Subcutaneous adipose tissue (tissue), 4 donors: ENCODE data around the gene CALD1. TPM values are rescaled to one million over a fixed set of nuclear protein-coding genes. Genes with fewer than 3 reads are reported as not detected.

Source experiments
- CTCF ChIP-seq: fragments of 450-650 bp; IDR thresholded peaks from one replicate; pipeline ENCODE4 v1.5.1; 2016; ENCODE audit warnings: low read depth, mild to moderate bottlenecking, control low read depth, antibody characterized with exemption, moderate library complexity
- total RNA-seq, 4 donors: library from RNA; depleted of rRNA; stranded (reverse); fragments of >200 nt; gene quantifications; one replicate each; pipeline ENCODE4 v1.1.0, GENCODE V29; 2016

CALD1 gene
- total RNA-seq, 4 donors from 2014 or later, result 142 to 278 (median 240) TPM

- no peak for TF ChIP-seq CTCF
These were observed 6.3 kb upstream of the CALD1 start for GRCh38 chr7:134773164-134773563.

- TF ChIP-seq CTCF, result no peak
These were observed 5.3 kb upstream of the CALD1 start for GRCh38 chr7:134774119-134774518.

GRCh38 chr7:134777470-134777869, 2.0 kb upstream of the CALD1 start:
- TF ChIP-seq CTCF, result no peak

GRCh38 chr7:134777908-134778580, 1.4 kb upstream of the CALD1 start:
- no peak for TF ChIP-seq CTCF

GRCh38 chr7:134779741-134780065, 269 bp downstream of the CALD1 start:
- no peak for TF ChIP-seq CTCF

GRCh38 chr7:134780166-134780828, 863 bp downstream of the CALD1 start:
- TF ChIP-seq CTCF, result no peak

- TF ChIP-seq CTCF, result no peak
These were observed 1.7 kb downstream of the CALD1 start for GRCh38 chr7:134781171-134781570.
